HG03442 (cell line): Measurements from ENCODE around the gene IL34.

Experiments
- ATAC-seq: cut with Tn5 transposase; IDR thresholded peaks from one replicate; pipeline ENCODE4 v1.9.1; 2021; ENCODE audit warnings: mild to moderate bottlenecking, moderate library complexity; ENCODE audit not compliant: unreplicated experiment

Gene IL34

DNA sequence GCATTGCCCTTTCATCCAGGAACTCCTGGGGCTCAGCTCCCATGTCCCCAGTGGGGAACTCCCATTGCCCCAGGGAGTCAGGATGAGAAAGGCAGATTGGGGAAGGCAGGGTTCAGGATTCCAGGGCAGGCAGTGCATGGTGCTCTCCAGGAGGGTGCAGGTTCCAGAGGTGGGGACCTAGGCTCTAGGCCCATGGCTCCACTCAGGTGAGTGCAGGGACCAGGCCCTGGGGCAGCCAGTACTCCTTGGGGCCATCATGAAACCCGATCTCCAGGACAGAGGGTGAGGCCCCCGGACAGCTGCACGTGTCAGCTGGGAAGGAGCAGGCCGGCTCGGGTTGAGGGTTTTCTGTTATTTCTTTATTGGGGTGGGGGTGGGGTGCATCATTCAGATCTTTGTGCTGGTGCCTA lies 40.7 kb downstream of the IL34 start:
- no peak for ATAC-seq

DNA sequence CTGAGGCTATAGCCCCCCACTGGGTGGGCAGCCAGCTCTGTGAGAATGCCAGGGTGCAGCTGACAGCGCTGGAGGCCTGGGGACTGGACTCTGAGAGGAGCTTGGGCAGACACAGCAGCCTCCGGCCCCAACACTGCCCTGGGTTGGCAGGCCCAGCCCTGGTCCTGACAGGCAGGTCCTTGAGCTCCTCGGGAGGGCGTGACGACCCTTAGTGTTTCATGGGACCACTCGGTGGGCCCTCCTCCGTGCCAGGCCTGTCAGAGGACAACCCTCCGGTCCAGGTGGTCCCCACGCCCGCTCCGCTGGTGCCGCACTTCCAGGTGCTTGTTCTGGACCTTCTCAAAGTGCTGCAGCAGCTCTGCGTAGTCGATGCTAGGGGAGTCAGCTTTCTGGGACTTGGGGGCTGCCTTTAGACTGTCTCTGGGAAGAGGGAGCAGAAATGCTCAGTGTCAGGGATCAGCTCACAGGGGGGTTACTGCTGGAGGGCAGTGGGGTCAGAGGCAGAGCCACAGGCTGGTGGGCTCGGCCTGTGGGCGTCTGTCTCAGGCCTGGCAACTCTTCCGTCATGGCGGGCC lies 41.4 kb downstream of the IL34 start:
- ATAC-seq: no peak

DNA sequence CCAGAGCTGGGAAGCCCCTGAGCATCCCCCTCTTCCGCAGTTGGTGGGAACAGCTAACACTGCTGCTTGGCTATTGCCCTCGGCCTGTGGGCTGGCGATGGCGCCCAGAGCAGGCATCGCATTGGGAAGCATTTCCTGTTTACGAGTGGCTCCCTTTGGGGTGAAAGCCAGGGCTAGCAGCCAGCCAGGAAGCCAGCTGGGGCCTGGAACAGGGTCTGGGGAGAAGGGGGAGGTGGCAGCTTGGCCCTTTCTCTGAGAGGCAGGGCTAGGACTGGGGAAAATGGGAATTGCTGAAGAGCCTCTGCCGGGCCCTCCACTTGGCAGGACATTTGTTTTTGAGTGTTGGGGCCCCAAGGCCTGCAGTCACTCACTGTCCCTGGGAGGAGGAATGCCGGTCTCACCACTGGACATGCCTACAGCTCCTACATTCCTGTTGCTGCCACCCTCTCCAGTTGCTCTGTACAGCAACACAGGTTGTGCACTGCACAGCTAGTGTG lies 41.9 kb downstream of the IL34 start:
- ATAC-seq: no peak

GRCh38 chr16:70689035-70689969 lies 42.9 kb downstream of the IL34 start:
- no peak for ATAC-seq

GRCh38 chr16:70689970-70690891 lies 43.9 kb downstream of the IL34 start:
- no peak for ATAC-seq

DNA sequence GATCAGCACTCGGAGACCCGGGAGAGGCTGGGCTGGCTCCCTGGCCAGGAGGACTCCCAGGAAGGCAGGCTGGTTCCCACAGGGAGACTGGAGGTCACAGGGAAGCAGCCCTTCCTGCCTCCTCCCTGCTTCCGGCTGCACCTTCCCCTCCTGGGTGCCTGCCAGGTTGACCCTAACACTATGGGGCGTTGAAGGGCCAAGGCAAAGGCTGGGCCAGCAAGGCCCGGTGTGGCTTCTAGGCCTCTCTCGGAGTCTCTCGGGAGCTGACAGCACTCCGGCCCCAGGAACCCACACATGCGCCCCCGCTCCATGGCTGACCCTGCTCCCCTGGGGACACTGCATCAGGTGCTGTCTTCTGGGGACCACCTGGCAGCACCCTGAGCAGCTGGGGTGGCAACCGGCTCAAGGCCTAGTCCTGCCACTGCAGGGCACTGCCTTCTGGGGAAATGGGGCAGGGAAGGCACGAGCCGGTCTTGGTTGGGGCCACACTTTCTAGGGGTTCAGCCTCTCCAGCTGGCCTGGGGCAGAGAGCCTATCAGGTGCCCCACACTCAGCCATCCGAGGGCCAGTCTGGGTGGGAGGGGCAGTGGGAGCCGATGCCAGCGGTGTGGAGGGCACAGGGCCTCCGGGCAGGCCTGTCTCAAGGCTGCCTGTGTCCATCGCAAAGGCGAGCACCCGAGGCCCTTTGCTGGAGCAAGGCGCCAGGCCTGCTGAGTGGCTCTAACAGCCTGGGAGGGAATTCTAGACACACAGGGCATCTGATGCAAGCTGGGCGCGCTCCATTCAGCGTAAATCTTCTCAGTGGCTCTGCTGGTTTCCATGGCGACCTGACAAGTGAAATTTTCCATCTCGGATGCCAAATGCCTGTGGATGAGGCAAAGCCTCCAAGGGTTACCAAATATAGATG lies 45.1 kb downstream of the IL34 start:
- ATAC-seq: no peak

DNA sequence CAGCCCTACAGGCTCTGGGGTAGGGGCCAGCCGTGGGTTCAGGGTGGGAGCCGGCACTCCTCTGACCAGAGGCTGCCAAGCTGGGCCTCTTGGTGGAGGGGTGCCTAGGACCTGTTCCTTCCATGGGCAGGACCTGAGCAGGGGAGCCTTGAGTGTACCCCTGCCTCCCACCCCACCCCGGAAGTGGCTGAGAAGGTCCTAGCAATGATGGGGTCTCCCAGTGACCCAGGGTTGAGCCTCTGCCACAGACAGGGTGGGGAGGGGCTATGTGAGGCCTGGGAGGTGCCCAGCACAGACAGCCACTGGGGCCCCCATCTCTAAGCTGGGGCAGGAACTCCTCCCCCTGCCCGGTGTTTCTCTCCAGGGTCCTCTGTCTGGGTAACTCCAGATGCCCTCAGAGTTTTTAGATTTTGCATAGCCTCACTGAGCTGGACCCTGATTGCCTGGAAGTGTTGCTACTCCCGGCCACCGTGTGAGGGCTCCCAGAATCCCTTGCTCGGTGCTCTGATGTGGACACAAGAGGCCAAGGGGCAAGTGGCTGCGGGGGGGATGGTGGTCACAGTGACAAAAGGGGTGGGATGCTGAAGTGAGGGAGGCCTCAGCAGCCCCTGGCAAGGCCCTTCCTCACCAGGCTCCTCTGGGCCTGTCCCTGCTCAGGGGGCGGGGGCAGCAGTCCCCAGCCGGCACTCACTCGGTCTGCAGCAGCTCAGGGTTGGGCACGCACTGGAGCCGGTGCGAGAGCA lies 45.9 kb downstream of the IL34 start:
- ATAC-seq: no peak

DNA sequence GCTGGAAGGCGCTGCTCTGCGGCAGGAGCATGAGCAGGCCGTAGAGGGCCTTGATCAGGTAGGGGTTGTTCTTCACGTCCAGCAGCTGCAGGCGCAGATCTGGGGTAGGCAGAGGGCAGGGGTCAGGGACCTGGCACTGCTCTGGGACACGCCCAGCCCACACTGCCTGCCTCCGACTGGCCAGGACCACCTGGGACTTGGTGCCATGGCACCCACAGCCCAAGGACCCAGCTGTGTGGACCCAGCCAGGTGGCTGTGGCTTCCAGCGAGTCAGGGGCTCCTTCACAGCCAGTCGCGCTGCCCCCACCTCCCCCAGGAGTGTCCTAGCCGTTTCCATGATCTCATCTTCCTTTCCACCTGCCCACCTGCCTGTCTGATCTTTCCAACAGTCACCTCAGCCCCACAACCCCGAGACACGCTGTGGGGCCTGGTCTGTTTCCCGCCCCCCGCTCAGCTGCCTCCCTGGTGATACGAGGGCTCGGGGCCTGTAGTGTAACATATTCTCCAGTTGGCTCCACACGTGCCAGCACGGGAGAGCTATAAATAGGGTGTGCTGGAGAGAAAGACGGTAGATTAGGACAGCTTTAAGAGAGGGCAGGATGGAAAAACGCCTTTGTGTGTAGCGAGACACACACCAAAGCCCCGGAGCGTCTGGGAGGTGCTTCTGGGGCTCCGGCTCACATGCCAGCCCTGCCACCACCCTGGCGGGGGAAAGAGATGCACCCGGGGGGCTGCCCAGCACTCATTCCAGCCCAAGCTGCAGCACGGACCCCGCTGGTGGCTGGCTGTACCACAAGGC lies 46.7 kb downstream of the IL34 start:
- no peak for ATAC-seq

DNA sequence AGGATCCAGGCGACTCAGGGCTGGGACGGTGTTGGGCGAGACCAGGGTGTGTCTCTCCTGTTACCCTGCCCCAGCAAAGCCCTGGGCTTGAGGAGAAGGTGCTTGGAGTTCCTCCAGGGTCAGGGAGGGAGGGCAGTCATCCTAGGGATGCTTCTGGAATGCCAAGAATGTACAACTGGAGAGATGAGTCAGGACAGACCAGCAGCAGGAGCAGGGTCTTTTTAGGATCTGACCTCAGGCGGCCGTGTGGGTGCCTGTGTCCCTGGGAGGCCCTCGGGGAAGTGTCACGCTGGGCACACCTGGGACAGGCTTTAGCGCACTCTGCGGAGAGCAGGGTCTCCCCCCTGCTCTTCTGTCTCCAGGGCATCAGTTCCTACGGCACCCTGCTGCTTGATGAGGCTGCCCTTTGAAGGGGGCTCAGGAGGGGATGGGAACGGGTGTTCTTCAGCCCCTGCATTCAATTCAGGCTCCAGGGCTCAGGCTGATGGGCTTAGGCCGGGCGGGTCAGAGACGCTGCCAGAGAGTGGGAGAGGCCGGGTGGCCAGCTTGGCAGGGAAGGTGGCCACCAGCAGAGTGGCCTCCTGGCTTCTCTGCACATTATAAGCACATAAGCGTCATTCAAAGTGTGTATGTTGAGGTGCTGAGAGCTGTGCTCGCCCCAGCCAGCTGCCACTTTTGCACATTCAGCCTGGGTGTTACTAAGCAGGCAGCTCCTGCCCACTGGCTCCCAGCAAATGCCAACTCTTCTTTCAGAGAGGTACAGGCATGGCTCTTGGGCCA lies 47.9 kb downstream of the IL34 start:
- ATAC-seq: no peak

DNA sequence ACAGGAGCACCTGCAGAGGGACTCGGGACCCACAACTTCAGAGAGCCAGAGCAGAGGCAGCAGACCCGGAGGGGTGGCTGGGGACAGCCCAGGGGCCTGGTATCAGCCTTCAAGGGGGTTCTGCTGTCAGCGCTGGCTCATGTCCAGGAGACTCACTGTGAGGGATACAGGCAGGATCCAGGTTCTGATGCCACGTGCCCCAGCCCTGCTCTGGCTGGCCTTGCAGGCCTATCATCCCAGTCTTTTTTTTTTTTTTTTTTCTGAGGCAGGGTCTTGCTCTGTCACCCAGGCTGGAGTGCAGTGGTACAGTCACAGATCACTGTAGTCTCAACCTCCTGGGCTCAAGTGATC lies 48.5 kb downstream of the IL34 start:
- no peak for ATAC-seq

GRCh38 chr16:70695331-70696070 lies 49.1 kb downstream of the IL34 start:
- no peak for ATAC-seq

DNA sequence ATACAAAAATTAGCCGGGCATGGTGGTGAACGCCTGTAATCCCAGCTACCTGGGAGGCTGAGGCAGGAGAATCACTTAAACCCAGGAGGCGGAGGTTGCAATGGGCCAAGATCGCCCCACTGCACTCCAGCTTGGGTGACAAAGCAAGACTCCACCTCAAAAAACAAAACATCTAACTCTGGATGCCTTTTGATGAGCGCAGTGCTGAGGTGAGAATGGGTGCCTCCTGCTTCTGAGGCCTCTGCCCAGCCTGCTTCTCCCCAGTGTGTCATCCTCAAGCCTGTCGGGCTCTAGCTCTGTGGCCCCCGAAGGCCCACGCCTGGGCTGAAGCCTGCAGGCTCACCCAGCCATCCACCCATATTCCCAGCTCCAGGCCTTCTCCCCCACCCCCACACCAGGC lies 50.0 kb downstream of the IL34 start:
- ATAC-seq: no peak

GRCh38 chr16:70696952-70697593 lies 50.7 kb downstream of the IL34 start:
- ATAC-seq: no peak

GRCh38 chr16:70697594-70698170 lies 51.3 kb downstream of the IL34 start:
- ATAC-seq: no peak

DNA sequence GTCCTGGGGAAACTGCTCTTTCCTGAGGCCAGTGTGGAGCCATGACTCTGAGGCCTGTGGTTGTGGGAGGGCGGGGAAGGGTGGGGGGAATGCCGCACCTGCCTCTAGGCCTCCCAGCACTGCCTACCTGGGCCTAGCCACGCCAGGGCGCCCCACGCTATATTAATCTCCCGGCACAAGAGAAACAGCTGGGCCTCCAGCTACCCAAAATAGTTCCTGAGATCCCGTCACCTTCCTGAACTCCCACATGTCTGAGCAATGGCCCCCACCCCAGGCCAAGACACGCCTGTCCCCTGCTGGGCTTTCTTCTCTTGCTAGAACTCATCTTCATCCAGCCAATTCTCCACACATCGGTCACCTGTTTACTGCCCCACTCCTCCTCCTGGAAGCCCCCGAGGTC lies 52.5 kb downstream of the IL34 start:
- ATAC-seq: no peak

DNA sequence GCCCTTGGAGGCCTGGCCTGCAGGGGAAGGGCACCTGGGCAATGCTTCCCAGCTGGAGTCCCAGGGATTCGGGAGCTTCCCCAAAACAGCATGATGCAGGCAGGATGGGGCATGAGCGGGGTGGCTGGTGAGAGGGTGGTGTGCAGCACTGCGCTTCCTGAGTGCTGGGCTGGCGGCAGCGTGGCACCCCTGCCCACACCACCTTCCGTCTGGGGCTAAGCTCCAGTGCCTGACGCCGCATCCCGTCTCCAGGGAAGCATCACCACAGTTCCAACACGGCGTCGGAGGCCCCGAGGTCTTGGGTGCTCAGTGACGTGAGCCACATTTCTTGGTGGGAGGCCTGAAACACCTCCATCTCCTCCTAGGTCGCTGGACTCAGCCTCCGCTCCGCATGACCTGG lies 53.3 kb downstream of the IL34 start:
- ATAC-seq: no peak
